CD4-positive, alpha-beta T cell (primary cell): ENCODE data around the gene TEDC1. TPM values are rescaled to one million over a fixed set of nuclear protein-coding genes. Genes with fewer than 3 reads are reported as not detected.

ENCODE experiments used
- ATAC-seq: fragments of 200-7000 bp; cut with Tn5 transposase; one replicate; pipeline ENCODE4 v1.10.0; 2022; ENCODE audit warnings: mild to moderate bottlenecking; ENCODE audit not compliant: poor library complexity
- CTCF ChIA-PET: fragments of 350-600 bp; sonication (Branson Sonifier 250); formaldehyde crosslinking; loops from one replicate; lab custom pipeline; 2021; ENCODE audit warnings: antibody characterized with exemption, inconsistent platforms; lab: Charles Lee
- POLR2A ChIA-PET: fragments of 350-600 bp; sonication (Branson Sonifier 250); formaldehyde crosslinking; loops from one replicate; lab custom pipeline; 2021; ENCODE audit warnings: antibody characterized with exemption, inconsistent platforms; lab: Charles Lee
- DNase-seq, 14 experiments: peaks; one replicate each; pipeline ENCODE4 v3.0.0-alpha.2; 2013 to 2020; ENCODE audit warnings: mixed read lengths in 2 of 14
- H3K27ac ChIP-seq, 2 donors: one replicate each; pipeline versions ENCODE4 v1.5.1 to v1.7.0; 2013; ENCODE audit warnings: low read length in 2 of 2, low read depth in 1 of 2, mild to moderate bottlenecking in 1 of 2
- H3K27me3 ChIP-seq, 2 experiments: 1 replicate in 1 of 2; 2 replicates in 1 of 2; pipeline versions ENCODE4 v1.6.1 to v1.7.0; 2013; ENCODE audit warnings: low read length in 2 of 2, control low read depth in 1 of 2, mild to moderate bottlenecking in 1 of 2, moderate library complexity in 1 of 2; ENCODE audit not compliant: insufficient read depth in 2 of 2, control insufficient read depth in 1 of 2
- H3K36me3 ChIP-seq: one replicate; pipeline ENCODE4 v1.6.1; 2013; ENCODE audit warnings: low read length, control low read depth; ENCODE audit not compliant: insufficient read depth
- H3K4me1 ChIP-seq: one replicate; pipeline ENCODE4 v1.6.1; 2013; ENCODE audit warnings: low read length, control low read depth; ENCODE audit not compliant: insufficient read depth
- H3K4me3 ChIP-seq: one replicate; pipeline ENCODE4 v1.5.1; 2013; ENCODE audit warnings: mild to moderate bottlenecking, low read length, moderate library complexity
- H3K9me3 ChIP-seq, 2 experiments: 1 replicate in 1 of 2; 2 replicates in 1 of 2; pipeline versions ENCODE4 v1.6.1 to v1.7.0; 2013; ENCODE audit warnings: low read length in 2 of 2, mild to moderate bottlenecking in 2 of 2, control low read depth in 1 of 2, moderate library complexity in 1 of 2; ENCODE audit not compliant: control insufficient read depth in 1 of 2, insufficient read depth in 1 of 2
- H3K27ac Mint-ChIP-seq: one replicate; pipeline ENCODE4 v1.8.0; 2020; ENCODE audit warnings: mixed read lengths
- H3K27me3 Mint-ChIP-seq: one replicate; pipeline ENCODE4 v1.8.0; 2021; ENCODE audit warnings: mixed read lengths
- H3K36me3 Mint-ChIP-seq: one replicate; pipeline ENCODE4 v1.8.0; 2021; ENCODE audit warnings: low read depth, mixed read lengths
- H3K4me1 Mint-ChIP-seq: one replicate; pipeline ENCODE4 v1.8.0; 2021; ENCODE audit warnings: low read depth, mixed read lengths
- H3K4me3 Mint-ChIP-seq: one replicate; pipeline ENCODE4 v1.8.0; 2020; ENCODE audit warnings: mild to moderate bottlenecking, mixed read lengths
- H3K9me3 Mint-ChIP-seq: one replicate; pipeline ENCODE4 v1.8.0; 2020; ENCODE audit warnings: mixed read lengths
- CTCF ChIP-seq: fragments of 200-600 bp; IDR thresholded peaks from one replicate; pipeline ENCODE4 v1.8.0; 2022; ENCODE audit warnings: antibody characterized with exemption, mild to moderate bottlenecking
- intact Hi-C, 2 experiments: fragments of 100-400 bp; cut with DNase I in 1 of 2; cut with micrococcal nuclease in 1 of 2; formaldehyde crosslinking; loops; one replicate each; pipeline versions ENCODE4 v1.15.1 to v1.9.0; 2023 to 2025; cut with DNase I, micrococcal nuclease
- total RNA-seq, 174 experiments: library from RNA in 2 of 174; stranded (reverse) in 2 of 174; gene quantifications; one replicate each; pipeline ENCODE4 v1.2.3 and lab custom pipeline; 2021 to 2026

The TEDC1 gene
- total RNA-seq, 2 experiments from 2014 or later: 102 to 108 TPM

- peaks cover 10% of the 10 kb centered on the region in 2 experiments for H3K27me3 ChIP-seq
- Mint-ChIP-seq H3K9me3 (no peaks in the 10 kb centered on the region), H3K4me1 (peaks cover 49% of the 10 kb centered on the region), H3K27ac (peak overlapping the region; percentile 97), H3K4me3 (no peak overlapping the region), H3K27me3 (no peaks in the 10 kb centered on the region), H3K36me3 (peaks cover 6% of the 10 kb centered on the region)
- no peaks in the 10 kb centered on the region for H3K36me3 ChIP-seq
- H3K27ac ChIP-seq: peak overlapping the region in 1 of 2 donors; percentile 59
- peak in 8 of 14 experiments; percentile 27 to 77 (median 50) for DNase-seq
- POLR2A ChIA-PET: interaction anchor here (7.7 kb wide), 1 partner anchor 12 kb away, joined by 154 read pairs; the partner anchor contains the start of gene TEDC1
- intact Hi-C loops: no loop called here
- TF ChIP-seq CTCF: no peak
- peaks cover 0 to 22% of the 10 kb centered on the region in 2 experiments for H3K9me3 ChIP-seq
- CTCF ChIA-PET: interaction anchor here (1.6 kb wide), 1 partner anchor 12 kb away, joined by 10 read pairs; the partner anchor contains the start of gene TEDC1
- peak; percentile 2 for ATAC-seq
- H3K4me1 ChIP-seq: peaks cover 89% of the 10 kb centered on the region
- no peak overlapping the region for H3K4me3 ChIP-seq
Measured at GRCh38 chr14:105478398-105479251, 12.4 kb upstream of the TEDC1 start.

- Mint-ChIP-seq H3K27me3 (no peaks in the 10 kb centered on the region), H3K4me1 (peaks cover 50% of the 10 kb centered on the region), H3K9me3 (no peaks in the 10 kb centered on the region), H3K27ac (peak overlapping the region; percentile 97), H3K4me3 (peak overlapping the region; percentile 84), H3K36me3 (peaks cover 8% of the 10 kb centered on the region)
- ATAC-seq: no peak
- H3K4me3 ChIP-seq: no peak overlapping the region
- peaks cover 0 to 22% of the 10 kb centered on the region in 2 experiments for H3K9me3 ChIP-seq
- peaks cover 94% of the 10 kb centered on the region for H3K4me1 ChIP-seq
- intact Hi-C loops: loop anchor here in 1 of 2 experiments (1.0 to 2.0 kb wide), 2 partner anchors 11 to 81 kb away; partner anchors contain the start of gene TEX22
- H3K36me3 ChIP-seq: no peaks in the 10 kb centered on the region
- ChIA-PET POLR2A (interaction anchor here (7.7 kb wide), 1 partner anchor 11 kb away, joined by 154 read pairs; the partner anchor contains the start of gene TEDC1), CTCF (interaction anchor here (3.1 kb wide), 1 partner anchor 12 kb away, joined by 155 read pairs; the partner anchor contains the start of gene TEDC1)
- peaks cover 10% of the 10 kb centered on the region in 2 experiments for H3K27me3 ChIP-seq
- peak in 4 of 14 experiments; percentile 20 to 66 (median 38) for DNase-seq
- no peak for TF ChIP-seq CTCF
- H3K27ac ChIP-seq: peak overlapping the region in 1 of 2 donors; percentile 57
Measured at GRCh38 chr14:105479431-105480158, 11.5 kb upstream of the TEDC1 start.

- peak overlapping the region; percentile 97 for H3K27ac Mint-ChIP-seq
- H3K36me3 Mint-ChIP-seq: peaks cover 10% of the 10 kb centered on the region
- no peaks in the 10 kb centered on the region for H3K27me3 Mint-ChIP-seq
- peaks cover 57% of the 10 kb centered on the region for H3K4me1 Mint-ChIP-seq
- peak overlapping the region; percentile 90 for H3K4me3 Mint-ChIP-seq
- Histone ChIP-seq H3K4me1 (peaks cover 95% of the 10 kb centered on the region), H3K9me3 (peaks cover 0 to 22% of the 10 kb centered on the region in 2 experiments), H3K36me3 (no peaks in the 10 kb centered on the region), H3K27ac (peak overlapping the region; percentile 34 to 57), H3K27me3 (peaks cover 5 to 9% of the 10 kb centered on the region in 2 experiments), H3K4me3 (no peak overlapping the region)
- ChIA-PET POLR2A (interaction anchor here (0.7 to 7.7 kb wide), 7 partner anchors 10 to 393 kb away, joined by 3 to 154 read pairs (median 3); partner anchors contain the start of genes BRF1, PACS2 and TEDC1), CTCF (interaction anchor here (0.7 to 3.1 kb wide), 10 partner anchors 9 to 179 kb away, joined by 3 to 155 read pairs (median 5); partner anchors contain the start of genes BRF1 and TEDC1)
- DNase-seq (no peak), ATAC-seq (no peak)
- H3K9me3 Mint-ChIP-seq: no peaks in the 10 kb centered on the region
- intact Hi-C loops: loop anchor here in 1 of 2 experiments (1.0 to 2.0 kb wide), 2 partner anchors 10 to 81 kb away; partner anchors contain the start of gene TEX22
- no peak for TF ChIP-seq CTCF
Measured at GRCh38 chr14:105480199-105480746, 10.8 kb upstream of the TEDC1 start.
